Kidney (tissue), 14 donors: ENCODE measurements around the gene NDUFAF4. TPM values are rescaled to one million over a fixed set of nuclear protein-coding genes. Genes with fewer than 3 reads are reported as not detected.

Source experiments
- DNase-seq, 5 donors: peaks; one replicate each; pipeline ENCODE4 v3.0.0-alpha.2; 2013 to 2020
- FAIRE-seq: peaks from 2 replicates; lab custom pipeline; 2012; peaks lifted over from hg19 to GRCh38; lab: Jason Lieb, UNC
- H3K27ac ChIP-seq, 2 donors: one replicate each; pipeline ENCODE4 v1.7.0; 2013; ENCODE audit warnings: low read depth in 2 of 2, low read length in 2 of 2, inconsistent platforms in 1 of 2
- H3K27me3 ChIP-seq: one replicate; pipeline ENCODE4 v1.7.1; 2013; ENCODE audit warnings: low read length, inconsistent platforms; ENCODE audit not compliant: control insufficient read depth, insufficient read depth
- H3K36me3 ChIP-seq, 3 donors: one replicate each; pipeline versions ENCODE4 v1.7.0 to v1.7.1; 2013; ENCODE audit warnings: low read length in 3 of 3, control low read depth in 1 of 3, inconsistent platforms in 1 of 3; ENCODE audit not compliant: insufficient read depth in 3 of 3, control insufficient read depth in 2 of 3
- H3K4me1 ChIP-seq, 3 donors: one replicate each; pipeline versions ENCODE4 v1.7.0 to v1.7.1; 2013; ENCODE audit warnings: low read length in 3 of 3, inconsistent platforms in 1 of 3, low read depth in 1 of 3; ENCODE audit not compliant: control insufficient read depth in 2 of 3, insufficient read depth in 2 of 3
- H3K4me3 ChIP-seq, 3 donors: one replicate each; pipeline versions ENCODE4 v1.7.0 to v1.8.1; 2013; ENCODE audit warnings: low read length in 3 of 3, control low read depth in 1 of 3, inconsistent platforms in 1 of 3
- H3K9ac ChIP-seq, 3 donors: one replicate each; pipeline versions ENCODE4 v1.7.0 to v1.7.1; 2013; ENCODE audit warnings: low read length in 3 of 3, control low read depth in 1 of 3, inconsistent platforms in 1 of 3
- H3K9me3 ChIP-seq, 3 donors: one replicate each; pipeline versions ENCODE4 v1.7.0 to v1.7.1; 2013; ENCODE audit warnings: low read length in 3 of 3, control low read depth in 1 of 3, inconsistent platforms in 1 of 3; ENCODE audit not compliant: control insufficient read depth in 2 of 3, insufficient read depth in 1 of 3
- intact Hi-C: fragments of 100-400 bp; cut with DNase I; formaldehyde crosslinking; loops from one replicate; pipeline ENCODE4 v1.11.1; 2022
- polyA plus RNA-seq: library from polyadenylated mRNA; stranded (reverse); fragments of 350-450 nt; fragmentation: Illumina TruSeq; extraction: RNeasy Lipid Tissue Mini Kit (QIAGEN cat#74804); gene quantifications from one replicate; pipeline ENCODE4 v1.2.3, GENCODE V29; 2014; ENCODE audit warnings: low read depth, low replicate concordance; ENCODE audit not compliant: insufficient read depth
- total RNA-seq: library from RNA; stranded (reverse); fragmentation: NEBNext Ultra II Directional; extraction: Animal tissue kit (Norgen Biotek cat#: 25700); gene quantifications from one replicate; pipeline ENCODE4 v1.2.1, GENCODE V29; 2021
- TF ChIP-seq, protein P1 (sequence below): IDR thresholded peaks from 3 replicates; pipeline ENCODE4 v1.5.1; 2012; ENCODE audit warnings: mild to moderate bottlenecking, moderate library complexity, borderline replicate concordance; ENCODE audit not compliant: insufficient read depth; ENCODE audit errors: extremely low read depth
- donor health status: control.
- donor health status: control.
- donor health status: control.
- donor health status: control.
- donor health status: control.
- donor health status: DM: yes; HTN: yes; CAD: no.
- donor health status: Normal renal cell carcinoma (clear cell type).

The NDUFAF4 gene
- total and polyA plus RNA-seq, 2 donors from 2014 or later: 22.9 to 81.5 TPM

DNA sequence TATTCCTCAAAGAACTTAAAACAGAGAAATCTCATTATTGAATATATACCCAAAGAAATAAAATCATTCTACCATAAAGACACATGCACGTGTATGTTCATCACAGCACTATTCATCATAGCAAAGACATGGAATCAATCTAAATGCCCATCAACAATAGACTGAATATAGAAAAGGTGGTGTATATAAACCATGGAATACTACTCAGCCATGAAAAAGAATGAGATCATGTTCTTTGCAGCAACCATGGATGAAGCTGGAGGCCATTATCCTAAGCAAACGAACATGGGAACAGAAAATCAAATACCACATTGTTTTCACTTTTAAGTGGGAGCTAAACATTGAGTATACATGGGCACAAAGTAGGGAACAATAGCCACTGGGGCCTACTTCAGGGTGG lies 48.1 kb downstream of the NDUFAF4 start:
- Histone ChIP-seq H3K4me3 (no peak overlapping the region), H3K4me1 (no peaks in the 10 kb centered on the region), H3K27ac (no peak overlapping the region), H3K9me3 (peaks cover 0 to 9% (median 0%) of the 10 kb centered on the region in 3 donors), H3K27me3 (no peaks in the 10 kb centered on the region), H3K9ac (no peak overlapping the region), H3K36me3 (no peaks in the 10 kb centered on the region)
- no peak for DNase-seq
- intact Hi-C loops: no loop called here
- FAIRE-seq: no peak
- TF ChIP-seq, protein P1, sequence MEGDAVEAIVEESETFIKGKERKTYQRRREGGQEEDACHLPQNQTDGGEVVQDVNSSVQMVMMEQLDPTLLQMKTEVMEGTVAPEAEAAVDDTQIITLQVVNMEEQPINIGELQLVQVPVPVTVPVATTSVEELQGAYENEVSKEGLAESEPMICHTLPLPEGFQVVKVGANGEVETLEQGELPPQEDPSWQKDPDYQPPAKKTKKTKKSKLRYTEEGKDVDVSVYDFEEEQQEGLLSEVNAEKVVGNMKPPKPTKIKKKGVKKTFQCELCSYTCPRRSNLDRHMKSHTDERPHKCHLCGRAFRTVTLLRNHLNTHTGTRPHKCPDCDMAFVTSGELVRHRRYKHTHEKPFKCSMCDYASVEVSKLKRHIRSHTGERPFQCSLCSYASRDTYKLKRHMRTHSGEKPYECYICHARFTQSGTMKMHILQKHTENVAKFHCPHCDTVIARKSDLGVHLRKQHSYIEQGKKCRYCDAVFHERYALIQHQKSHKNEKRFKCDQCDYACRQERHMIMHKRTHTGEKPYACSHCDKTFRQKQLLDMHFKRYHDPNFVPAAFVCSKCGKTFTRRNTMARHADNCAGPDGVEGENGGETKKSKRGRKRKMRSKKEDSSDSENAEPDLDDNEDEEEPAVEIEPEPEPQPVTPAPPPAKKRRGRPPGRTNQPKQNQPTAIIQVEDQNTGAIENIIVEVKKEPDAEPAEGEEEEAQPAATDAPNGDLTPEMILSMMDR: no peak

GRCh38 chr6:96844530-96844929 lies 53.2 kb downstream of the NDUFAF4 start:
- FAIRE-seq: no peak
- Histone ChIP-seq H3K36me3 (no peaks in the 10 kb centered on the region), H3K9ac (no peak overlapping the region), H3K27ac (no peak overlapping the region), H3K27me3 (no peaks in the 10 kb centered on the region), H3K4me3 (no peak overlapping the region), H3K9me3 (peaks cover 0 to 9% (median 0%) of the 10 kb centered on the region in 3 donors), H3K4me1 (no peaks in the 10 kb centered on the region)
- TF ChIP-seq, protein P1: no peak
- intact Hi-C loops: no loop called here
- no peak for DNase-seq

DNA sequence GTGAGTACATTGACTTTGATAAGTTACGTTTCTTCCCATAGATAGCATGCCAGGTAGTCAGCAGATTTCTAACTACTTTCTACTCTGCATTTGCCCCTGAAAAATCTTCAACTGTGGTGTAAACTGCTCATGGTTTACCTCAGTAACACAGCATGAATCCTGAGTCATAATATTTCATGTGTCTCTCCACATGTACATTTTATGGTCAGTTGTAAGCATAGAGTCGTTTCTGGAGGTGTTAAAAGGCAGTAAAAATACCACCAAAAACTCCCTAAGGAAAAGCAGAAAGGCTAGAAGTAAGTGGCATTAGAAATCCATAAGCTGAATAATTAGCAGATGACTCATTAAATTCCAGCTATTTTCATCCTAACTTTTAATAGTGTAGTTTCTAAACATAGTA lies 56.3 kb downstream of the NDUFAF4 start:
- no peak for FAIRE-seq
- H3K9ac ChIP-seq: no peak overlapping the region
- no peak for DNase-seq
- no peak overlapping the region for H3K27ac ChIP-seq
- no peaks in the 10 kb centered on the region for H3K27me3 ChIP-seq
- TF ChIP-seq, protein P1: no peak
- peaks cover 0 to 5% (median 0%) of the 10 kb centered on the region in 3 donors for H3K4me1 ChIP-seq
- H3K9me3 ChIP-seq: peaks cover 0 to 4% (median 0%) of the 10 kb centered on the region in 3 donors
- no peak overlapping the region for H3K4me3 ChIP-seq
- no peaks in the 10 kb centered on the region for H3K36me3 ChIP-seq
- intact Hi-C loops: no loop called here

Other genes with a start within 250 kb of the NDUFAF4 start
- gene GPR63, start 60.4 kb downstream of the NDUFAF4 start, total RNA-seq: 0.69 TPM
- gene GPR63, start 60.4 kb downstream of the NDUFAF4 start, polyA plus RNA-seq: 0.37 TPM
- 1.7 TPM for gene KLHL32, start 26.8 kb upstream of the NDUFAF4 start, total RNA-seq
- 1.4 TPM for gene KLHL32, start 26.8 kb upstream of the NDUFAF4 start, polyA plus RNA-seq